ENCODE data around the gene HM13.
"Not testable (repeated sequence)": the region's sequence is repeated elsewhere in the genome, so short reads cannot be mapped to it uniquely, and the experiment has no call there.

The HM13 gene

GRCh38 chr20:31605031-31605901 is 91.0 kb downstream of the HM13 start, which contains the start of gene ID1:
TSS of gene ID1 (plus strand) at chr20:31605289. CDS start at chr20:31605388, 99 bp downstream.
- Histone ChIP-seq H3K9ac (ENCODE audit: low read length) (peak within 1 kb of the TSS; percentile 83), H3K9me3 (ENCODE audit: control insufficient read depth, low read length) (no peaks in the 10 kb centered on the region), H3K4me1 (ENCODE audit: control insufficient read depth, insufficient read depth, low read length) (peaks cover 55% of the 10 kb centered on the region)

GRCh38 chr20:31605902-31606803 is 91.9 kb downstream of the HM13 start:
- Histone ChIP-seq H3K9me3 (ENCODE audit: control insufficient read depth, low read length) (no peaks in the 10 kb centered on the region), H3K27me3 (ENCODE audit: control insufficient read depth, insufficient read depth, low read length) (peaks cover 4% of the 10 kb centered on the region), H3K4me3 (ENCODE audit: low read length) (peak overlapping the region; percentile 91), H3K4me1 (ENCODE audit: control insufficient read depth, insufficient read depth, low read length) (peaks cover 61% of the 10 kb centered on the region), H3K9ac (ENCODE audit: low read length) (peak overlapping the region; percentile 83), H3K36me3 (ENCODE audit: control insufficient read depth, insufficient read depth, low read length) (peaks cover 14% of the 10 kb centered on the region)

More at GRCh38 chr20:31605031-31605901, 91.0 kb downstream of the HM13 start, which contains the start of gene ID1:
- Histone ChIP-seq H3K4me3 (ENCODE audit: low read length) (peak within 1 kb of the TSS; percentile 91), H3K36me3 (ENCODE audit: control insufficient read depth, insufficient read depth, low read length) (peaks cover 14% of the 10 kb centered on the region), H3K27me3 (ENCODE audit: control insufficient read depth, insufficient read depth, low read length) (peaks cover 4% of the 10 kb centered on the region)

DNA sequence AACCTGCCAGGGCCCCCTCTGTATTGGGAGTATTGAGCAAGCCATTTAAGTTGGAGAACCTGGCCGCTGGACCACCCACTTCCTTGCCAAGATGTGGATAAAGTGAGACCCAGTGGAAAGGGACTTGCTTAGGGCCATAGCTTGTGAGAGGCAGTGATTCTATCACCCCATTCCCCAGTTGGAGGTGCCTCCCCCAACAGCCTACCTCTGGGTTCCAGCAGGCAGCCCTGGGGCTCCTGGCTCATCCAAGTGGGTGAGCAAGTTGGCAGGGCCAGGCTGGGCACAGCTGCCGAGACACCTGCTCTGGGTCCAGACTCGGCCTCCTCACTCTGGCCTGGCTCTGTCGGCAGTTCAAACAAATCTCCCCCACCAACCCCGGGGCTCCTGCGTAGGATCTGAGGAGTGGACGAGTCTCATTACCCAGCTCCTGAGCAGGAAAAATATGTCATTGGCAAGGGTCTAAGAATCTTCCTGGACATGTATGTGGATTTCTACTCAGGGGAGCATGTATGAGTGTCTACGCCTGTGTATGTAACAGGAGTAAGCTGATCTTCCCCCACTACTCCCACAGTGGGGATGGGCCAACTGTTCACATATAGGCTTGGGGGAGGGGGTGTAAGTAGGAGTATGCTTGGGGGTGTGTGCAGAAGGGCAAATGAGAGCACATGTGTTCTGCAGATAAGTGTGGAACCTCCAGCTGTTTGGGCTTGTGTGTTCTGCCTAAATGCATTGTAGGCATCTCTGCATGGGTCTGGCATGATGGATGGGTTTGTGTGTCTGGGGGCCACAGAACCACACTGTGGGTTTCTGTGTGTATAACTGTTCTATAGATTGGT is 92.8 kb downstream of the HM13 start:
- H3K4me3 ChIP-seq (ENCODE audit: low read length), result peak overlapping the region; percentile 91
- H3K4me1 ChIP-seq (ENCODE audit: control insufficient read depth, insufficient read depth, low read length), result peaks cover 69% of the 10 kb centered on the region

DNA sequence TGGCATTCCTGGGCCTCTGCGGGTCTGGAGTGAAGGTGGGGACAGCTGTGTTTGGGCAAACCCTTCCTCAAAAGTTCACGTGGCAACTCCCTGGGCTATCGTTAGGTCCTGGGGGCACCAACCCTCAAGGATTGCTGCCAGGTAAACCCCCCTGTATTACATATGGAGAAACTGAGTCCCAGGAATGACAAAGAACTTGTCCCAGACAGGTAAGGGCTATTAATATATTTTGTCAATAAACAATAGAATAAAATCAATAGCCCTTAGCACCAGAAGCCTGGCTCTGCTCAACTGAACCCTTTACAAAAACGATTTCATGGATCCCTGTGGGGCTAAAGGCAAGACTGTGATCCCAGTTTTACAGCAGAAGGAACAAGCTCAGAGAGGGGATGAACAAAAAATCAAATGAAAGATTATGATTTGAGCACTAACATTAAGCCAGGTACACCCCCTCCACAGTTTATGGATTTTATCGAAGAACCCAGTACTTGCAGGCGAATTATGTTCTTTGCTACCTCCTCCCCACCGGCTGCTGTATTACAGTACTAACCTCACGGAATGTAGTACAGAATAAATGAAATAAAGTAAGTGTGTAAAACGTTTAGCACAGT is 93.5 kb downstream of the HM13 start:
- Histone ChIP-seq H3K36me3 (ENCODE audit: control insufficient read depth, insufficient read depth, low read length) (peaks cover 14% of the 10 kb centered on the region), H3K4me3 (ENCODE audit: low read length) (peak overlapping the region; percentile 91), H3K9me3 (ENCODE audit: control insufficient read depth, low read length) (no peaks in the 10 kb centered on the region), H3K27me3 (ENCODE audit: control insufficient read depth, insufficient read depth, low read length) (peaks cover 4% of the 10 kb centered on the region), H3K4me1 (ENCODE audit: control insufficient read depth, insufficient read depth, low read length) (peaks cover 70% of the 10 kb centered on the region), H3K9ac (ENCODE audit: low read length) (peak overlapping the region; percentile 83)

More for the DNA sequence above, 92.8 kb downstream of the HM13 start:
- peak overlapping the region; percentile 83 for H3K9ac ChIP-seq (ENCODE audit: low read length)
- peaks cover 14% of the 10 kb centered on the region for H3K36me3 ChIP-seq (ENCODE audit: control insufficient read depth, insufficient read depth, low read length)
- no peaks in the 10 kb centered on the region for H3K9me3 ChIP-seq (ENCODE audit: control insufficient read depth, low read length)
- peaks cover 4% of the 10 kb centered on the region for H3K27me3 ChIP-seq (ENCODE audit: control insufficient read depth, insufficient read depth, low read length)

- H3K4me3 ChIP-seq (ENCODE audit: low read length), result peak overlapping the region; percentile 91
- H3K9me3 ChIP-seq (ENCODE audit: control insufficient read depth, low read length), result no peaks in the 10 kb centered on the region
- H3K4me1 ChIP-seq (ENCODE audit: control insufficient read depth, insufficient read depth, low read length), result peaks cover 66% of the 10 kb centered on the region
- peaks cover 14% of the 10 kb centered on the region for H3K36me3 ChIP-seq (ENCODE audit: control insufficient read depth, insufficient read depth, low read length)
- H3K27me3 ChIP-seq (ENCODE audit: control insufficient read depth, insufficient read depth, low read length), result peaks cover 4% of the 10 kb centered on the region
- peak overlapping the region; percentile 83 for H3K9ac ChIP-seq (ENCODE audit: low read length)
Observed at GRCh38 chr20:31608251-31608945, 94.2 kb downstream of the HM13 start.

DNA sequence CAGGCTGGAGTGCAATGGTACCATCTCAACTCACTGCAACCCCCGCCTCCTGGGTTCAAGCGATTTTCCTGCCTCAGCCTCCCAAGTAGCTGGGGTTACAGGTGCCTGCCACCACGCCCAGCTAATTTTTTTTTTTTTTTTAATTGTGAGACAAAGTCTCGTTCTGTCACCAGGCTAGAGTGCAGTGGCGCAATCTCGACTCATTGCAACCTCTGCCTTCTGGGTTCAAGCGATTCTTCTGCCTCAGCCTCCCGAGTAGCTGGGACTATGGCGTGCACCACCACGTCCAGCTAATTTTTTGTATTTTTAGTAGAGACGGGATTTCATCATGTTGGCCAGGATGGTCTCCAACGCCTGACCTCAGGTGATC is 98.0 kb downstream of the HM13 start:
- H3K36me3 ChIP-seq (ENCODE audit: control insufficient read depth, insufficient read depth, low read length); H3K27me3 ChIP-seq (ENCODE audit: control insufficient read depth, insufficient read depth, low read length); H3K9ac ChIP-seq (ENCODE audit: low read length); H3K4me3 ChIP-seq (ENCODE audit: low read length); H3K9me3 ChIP-seq (ENCODE audit: control insufficient read depth, low read length): not testable (repeated sequence)
- peaks cover 50% of the 10 kb centered on the region for H3K4me1 ChIP-seq (ENCODE audit: control insufficient read depth, insufficient read depth, low read length)

- no peaks in the 10 kb centered on the region for H3K36me3 ChIP-seq (ENCODE audit: control insufficient read depth, insufficient read depth, low read length)
- H3K9me3 ChIP-seq (ENCODE audit: control insufficient read depth, low read length), result no peaks in the 10 kb centered on the region
- H3K4me1 ChIP-seq (ENCODE audit: control insufficient read depth, insufficient read depth, low read length), result peaks cover 22% of the 10 kb centered on the region
Observed at GRCh38 chr20:31615416-31615815, 101.2 kb downstream of the HM13 start.

DNA sequence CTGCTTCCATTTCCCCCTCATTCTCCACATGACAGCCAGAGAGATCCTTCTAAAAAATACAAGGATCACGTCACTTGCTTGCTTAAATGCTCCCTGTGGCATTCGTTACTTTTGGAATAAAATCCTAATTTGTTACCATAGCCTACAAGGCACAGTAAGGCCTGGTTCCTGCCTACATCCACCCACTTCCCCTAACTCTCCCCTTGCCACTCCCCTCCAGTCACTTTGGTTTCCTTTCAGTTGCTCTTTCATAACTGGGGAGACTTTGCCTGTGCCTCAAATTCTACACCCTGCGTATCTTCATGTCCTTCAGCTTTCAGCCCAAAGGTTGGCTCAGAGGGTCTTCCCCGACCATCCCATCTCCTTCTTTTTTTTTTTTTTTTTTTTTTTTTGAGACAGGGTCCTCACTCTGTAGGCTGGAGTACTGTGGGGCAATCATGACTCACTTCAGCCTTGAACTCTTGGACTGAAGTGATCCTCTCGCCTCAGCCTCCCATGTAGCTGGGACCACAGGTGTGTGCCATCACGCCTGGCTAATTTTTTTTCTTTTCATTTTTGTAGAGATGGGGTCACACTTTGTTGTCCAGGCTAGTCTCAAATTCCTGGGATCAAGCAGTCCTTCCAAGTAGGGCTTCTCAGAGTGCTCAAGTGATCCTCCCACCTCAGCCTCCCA is 103.3 kb downstream of the HM13 start:
- Histone ChIP-seq H3K4me3 (ENCODE audit: low read length) (no peak overlapping the region), H3K27me3 (ENCODE audit: control insufficient read depth, insufficient read depth, low read length) (no peaks in the 10 kb centered on the region), H3K36me3 (ENCODE audit: control insufficient read depth, insufficient read depth, low read length) (no peaks in the 10 kb centered on the region), H3K4me1 (ENCODE audit: control insufficient read depth, insufficient read depth, low read length) (peaks cover 9% of the 10 kb centered on the region), H3K9ac (ENCODE audit: low read length) (no peak overlapping the region), H3K9me3 (ENCODE audit: control insufficient read depth, low read length) (no peaks in the 10 kb centered on the region)

More at GRCh38 chr20:31615416-31615815, 101.2 kb downstream of the HM13 start:
- Histone ChIP-seq H3K27me3 (ENCODE audit: control insufficient read depth, insufficient read depth, low read length) (no peaks in the 10 kb centered on the region), H3K4me3 (ENCODE audit: low read length) (no peak overlapping the region), H3K9ac (ENCODE audit: low read length) (no peak overlapping the region)
